PC-9 (cell line): Measurements from ENCODE around the gene NPTXR. TPM values are rescaled to one million over a fixed set of nuclear protein-coding genes. Genes with fewer than 3 reads are reported as not detected.

Experiments
- BruUV-seq: library from RNA; stranded (reverse); fragments of 400-500 nt; replicated peaks from 2 replicates; lab custom pipeline; 2021; lab: Mats Ljungman, UMichigan
- CTCF ChIA-PET: fragments of 300-600 bp; sonication (Branson Sonifier 250); formaldehyde crosslinking; loops from one replicate; lab custom pipeline; 2022; ENCODE audit warnings: antibody characterized with exemption; lab: Charles Lee
- POLR2A ChIA-PET: fragments of 300-600 bp; sonication (Branson Sonifier 250); formaldehyde crosslinking; loops from one replicate; lab custom pipeline; 2022; ENCODE audit warnings: antibody characterized with exemption; ENCODE audit not compliant: unreplicated experiment; lab: Charles Lee
- DNase-seq, 2 experiments: peaks; one replicate each; pipeline versions ENCODE4 v3.0.0 to v3.0.0-alpha.2; 2015 to 2022; ENCODE audit warnings: mixed read lengths in 1 of 2
- H2AFZ ChIP-seq: fragments of 200-600 bp; sonication (generic); 2 replicates; pipeline ENCODE4 v1.8.1; 2017; ENCODE audit warnings: antibody characterized with exemption
- H3F3A ChIP-seq: fragments of 200-600 bp; sonication (generic); 2 replicates; pipeline ENCODE4 v1.8.1; 2017; ENCODE audit warnings: antibody characterized with exemption, mild to moderate bottlenecking, low read depth; ENCODE audit not compliant: insufficient read depth
- H3K27ac ChIP-seq: fragments of 200-600 bp; sonication (generic); 2 replicates; pipeline ENCODE4 v1.6.1; 2016; ENCODE audit warnings: mixed run types
- H3K27me3 ChIP-seq: fragments of 200-600 bp; sonication (generic); 2 replicates; pipeline ENCODE4 v1.6.1; 2016; ENCODE audit warnings: low read depth, mixed run types; ENCODE audit not compliant: insufficient read depth
- H3K36me3 ChIP-seq: fragments of 200-600 bp; sonication (generic); 2 replicates; pipeline ENCODE4 v1.6.1; 2016; ENCODE audit warnings: low read depth, mixed run types
- H3K4me1 ChIP-seq: fragments of 200-600 bp; sonication (generic); replicated peaks from 2 replicates; pipeline ENCODE4 v1.6.1; 2016; ENCODE audit warnings: mixed run types; ENCODE audit not compliant: insufficient read depth
- H3K4me2 ChIP-seq: fragments of 200-600 bp; sonication (generic); 2 replicates; pipeline ENCODE4 v1.6.1; 2017; ENCODE audit warnings: mixed run types
- H3K4me3 ChIP-seq: fragments of 200-600 bp; sonication (generic); 2 replicates; pipeline ENCODE4 v1.6.1; 2016; ENCODE audit warnings: mixed run types
- H3K79me2 ChIP-seq: fragments of 200-600 bp; sonication (generic); 2 replicates; pipeline ENCODE4 v1.6.1; 2017; ENCODE audit warnings: low read depth, mixed run types
- H3K9me2 ChIP-seq: fragments of 200-600 bp; sonication (generic); 2 replicates; pipeline ENCODE4 v1.8.1; 2017; ENCODE audit warnings: mild to moderate bottlenecking; ENCODE audit not compliant: insufficient read depth
- H3K9me3 ChIP-seq: fragments of 200-600 bp; sonication (generic); 2 replicates; pipeline ENCODE4 v1.8.1; 2016; ENCODE audit warnings: low read depth; ENCODE audit not compliant: insufficient read depth
- H4K20me1 ChIP-seq: fragments of 200-600 bp; sonication (generic); 2 replicates; pipeline ENCODE4 v1.8.1; 2017; ENCODE audit not compliant: insufficient read depth
- EZH2 ChIP-seq: fragments of 200-600 bp; sonication (generic); IDR thresholded peaks from 2 replicates; pipeline ENCODE4 v1.8.0; 2017; ENCODE audit warnings: antibody characterized with exemption, low read depth
- intact Hi-C: fragments of 100-400 bp; cut with micrococcal nuclease; formaldehyde crosslinking; loops from one replicate; pipeline ENCODE4 v1.10.0; 2022; ENCODE audit not compliant: unreplicated experiment
- total RNA-seq: library from RNA; stranded (reverse); gene quantifications from 2 replicates; pipeline ENCODE4 v1.2.3, GENCODE V29; 2021
- TF ChIP-seq, protein P1 (sequence below): fragments of 200-600 bp; sonication (generic); conservative IDR thresholded peaks from 2 replicates; pipeline ENCODE4 v1.6.1; 2017; ENCODE audit warnings: mixed run types, antibody characterized with exemption, mild to moderate bottlenecking, moderate library complexity

The NPTXR gene
- total RNA-seq, 1 experiment from 2014 or later = 14.7 TPM

GRCh38 chr22:38868886-38869381 lies 25.1 kb upstream of the NPTXR start:
- TF ChIP-seq, protein P1, sequence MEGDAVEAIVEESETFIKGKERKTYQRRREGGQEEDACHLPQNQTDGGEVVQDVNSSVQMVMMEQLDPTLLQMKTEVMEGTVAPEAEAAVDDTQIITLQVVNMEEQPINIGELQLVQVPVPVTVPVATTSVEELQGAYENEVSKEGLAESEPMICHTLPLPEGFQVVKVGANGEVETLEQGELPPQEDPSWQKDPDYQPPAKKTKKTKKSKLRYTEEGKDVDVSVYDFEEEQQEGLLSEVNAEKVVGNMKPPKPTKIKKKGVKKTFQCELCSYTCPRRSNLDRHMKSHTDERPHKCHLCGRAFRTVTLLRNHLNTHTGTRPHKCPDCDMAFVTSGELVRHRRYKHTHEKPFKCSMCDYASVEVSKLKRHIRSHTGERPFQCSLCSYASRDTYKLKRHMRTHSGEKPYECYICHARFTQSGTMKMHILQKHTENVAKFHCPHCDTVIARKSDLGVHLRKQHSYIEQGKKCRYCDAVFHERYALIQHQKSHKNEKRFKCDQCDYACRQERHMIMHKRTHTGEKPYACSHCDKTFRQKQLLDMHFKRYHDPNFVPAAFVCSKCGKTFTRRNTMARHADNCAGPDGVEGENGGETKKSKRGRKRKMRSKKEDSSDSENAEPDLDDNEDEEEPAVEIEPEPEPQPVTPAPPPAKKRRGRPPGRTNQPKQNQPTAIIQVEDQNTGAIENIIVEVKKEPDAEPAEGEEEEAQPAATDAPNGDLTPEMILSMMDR = peak; percentile 98
- TF ChIP-seq EZH2 = no peak
- peaks cover 24% of the 10 kb centered on the region for H4K20me1 ChIP-seq
- H3K36me3 ChIP-seq = peaks cover 9% of the 10 kb centered on the region; the same call in 1 of the 2 replicates
- POLR2A ChIA-PET = interaction anchor here (0.6 to 1.0 kb wide), 2 partner anchors 442 to 480 kb away, joined by 3 to 6 read pairs; no protein-coding TSS in a partner anchor
- no TSS peak for BruUV-seq
- peak in 1 of 2 experiments; percentile 81 for DNase-seq
- H3K27me3 ChIP-seq = no peaks in the 10 kb centered on the region
- no peak overlapping the region for H3K27ac ChIP-seq
- H3F3A ChIP-seq = peaks cover 47% of the 10 kb centered on the region
- H3K4me3 ChIP-seq = no peak overlapping the region
- H3K4me1 ChIP-seq = peaks cover 23% of the 10 kb centered on the region
- H3K9me2 ChIP-seq = no peaks in the 10 kb centered on the region
- CTCF ChIA-PET = interaction anchor here (0.7 to 3.3 kb wide), 3 partner anchors 56 to 134 kb away, joined by 5 to 11 read pairs (median 10); no protein-coding TSS in a partner anchor
- no peak overlapping the region for H3K4me2 ChIP-seq
- H3K79me2 ChIP-seq = peaks cover 32% of the 10 kb centered on the region
- H3K9me3 ChIP-seq = no peaks in the 10 kb centered on the region
- no peak overlapping the region for H2AFZ ChIP-seq
- intact Hi-C loops = loop anchor here (1.0 kb wide), 1 partner anchor 660 kb away; no protein-coding TSS in a partner anchor

DNA sequence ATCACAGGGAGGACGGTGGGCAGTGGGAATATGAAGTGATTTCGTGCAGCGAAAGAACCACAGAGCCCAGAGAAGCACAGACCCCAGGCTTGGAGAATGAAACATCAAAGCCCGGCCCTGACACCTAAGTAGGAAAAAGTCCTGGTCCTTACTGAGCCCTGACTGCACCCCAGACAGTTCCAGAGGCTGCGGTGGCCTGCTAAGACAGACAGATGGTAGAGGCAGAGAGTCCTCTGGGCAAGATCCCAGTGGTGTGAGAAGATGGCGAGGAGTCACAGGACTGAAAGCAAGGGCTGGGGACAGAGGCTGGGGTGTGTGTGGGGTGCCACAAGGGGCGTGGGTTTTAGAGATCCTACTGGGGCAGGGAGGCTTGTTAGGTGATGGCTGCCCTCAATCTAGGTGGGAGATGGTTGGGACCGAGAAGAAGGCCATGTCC lies 24.5 kb upstream of the NPTXR start:
- Histone ChIP-seq H3K9me3 (no peaks in the 10 kb centered on the region), H3K9me2 (no peaks in the 10 kb centered on the region), H3K27ac (no peak overlapping the region), H2AFZ (no peak overlapping the region), H3K4me1 (peaks cover 17% of the 10 kb centered on the region), H3K79me2 (peaks cover 32% of the 10 kb centered on the region), H3F3A (peaks cover 41% of the 10 kb centered on the region), H3K4me2 (no peak overlapping the region), H3K36me3 (peaks cover 9% of the 10 kb centered on the region; the same call in 1 of the 2 replicates), H3K27me3 (no peaks in the 10 kb centered on the region), H4K20me1 (peaks cover 25% of the 10 kb centered on the region), H3K4me3 (no peak overlapping the region)
- POLR2A ChIA-PET = interaction anchor here (0.6 kb wide), 1 partner anchor 443 kb away, joined by 3 read pairs; no protein-coding TSS in a partner anchor
- intact Hi-C loops = no loop called here
- CTCF ChIA-PET = interaction anchor here (0.7 to 1.0 kb wide), 2 partner anchors 99 to 135 kb away, joined by 5 to 10 read pairs; no protein-coding TSS in a partner anchor
- BruUV-seq = no TSS peak
- TF ChIP-seq, protein P1 = no peak
- no peak for TF ChIP-seq EZH2
- no peak for DNase-seq

- Histone ChIP-seq H2AFZ (no peak overlapping the region), H3K9me3 (no peaks in the 10 kb centered on the region), H3K9me2 (no peaks in the 10 kb centered on the region), H3K4me1 (peaks cover 11% of the 10 kb centered on the region), H4K20me1 (peaks cover 31% of the 10 kb centered on the region), H3K4me2 (no peak overlapping the region), H3K4me3 (no peak overlapping the region), H3K27ac (no peak overlapping the region), H3K27me3 (no peaks in the 10 kb centered on the region), H3K79me2 (peaks cover 32% of the 10 kb centered on the region), H3K36me3 (peaks cover 9% of the 10 kb centered on the region; the same call in 1 of the 2 replicates), H3F3A (peaks cover 41% of the 10 kb centered on the region)
- ChIA-PET CTCF (no interaction called here), POLR2A (no interaction called here)
- TF ChIP-seq, protein P1 = no peak
- TF ChIP-seq EZH2 = no peak
- intact Hi-C loops = no loop called here
- DNase-seq = no peak
- BruUV-seq = no TSS peak
These were observed 23.9 kb upstream of the NPTXR start for GRCh38 chr22:38867471-38868285.
